ENCODE data around the gene CAPN7.

Gene CAPN7

DNA sequence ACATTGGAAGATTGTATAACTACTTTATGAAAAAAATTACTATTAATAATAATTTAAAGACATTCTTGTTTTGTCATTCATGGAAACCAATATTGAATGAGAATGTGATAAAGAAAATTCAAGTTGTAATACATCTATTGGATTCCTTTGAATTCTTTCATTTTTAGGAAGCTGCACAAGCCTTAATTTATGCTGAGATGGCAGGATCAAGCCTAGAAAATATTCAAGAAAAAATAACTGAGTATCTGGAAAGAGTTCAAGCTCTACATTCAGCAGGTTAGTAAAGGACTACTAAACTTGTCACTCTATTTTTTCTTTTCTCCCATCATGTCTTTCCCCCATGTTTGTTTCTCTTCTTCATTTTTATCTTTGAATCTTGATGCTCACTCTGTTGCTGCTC is 5.9 kb downstream of the CAPN7 start:
- no peak overlapping the region for H3K4me3 ChIP-seq (ENCODE audit: low read depth, low read length)
- no peak for DNase-seq (ENCODE audit: low read depth)
- no peak for TF ChIP-seq CTCF (IDR thresholded peaks at IDR 0.05; ENCODE audit: insufficient read depth, low read depth, low read length, missing control alignments)

GRCh38 chr3:15214758-15215157 is 8.7 kb downstream of the CAPN7 start:
- TF ChIP-seq CTCF (IDR thresholded peaks at IDR 0.05; ENCODE audit: insufficient read depth, low read depth, low read length, missing control alignments) = no peak
- no peak for DNase-seq (ENCODE audit: low read depth)
- no peak overlapping the region for H3K4me3 ChIP-seq (ENCODE audit: low read depth, low read length)

GRCh38 chr3:15215996-15216395 is 9.9 kb downstream of the CAPN7 start:
- H3K4me3 ChIP-seq (ENCODE audit: low read depth, low read length) = no peak overlapping the region
- TF ChIP-seq CTCF (IDR thresholded peaks at IDR 0.05; ENCODE audit: insufficient read depth, low read depth, low read length, missing control alignments) = no peak
- no peak for DNase-seq (ENCODE audit: low read depth)

- H3K4me3 ChIP-seq (ENCODE audit: low read depth, low read length) = no peak overlapping the region
- TF ChIP-seq CTCF (IDR thresholded peaks at IDR 0.05; ENCODE audit: insufficient read depth, low read depth, low read length, missing control alignments) = no peak
- no peak for DNase-seq (ENCODE audit: low read depth)
These were observed 10.5 kb downstream of the CAPN7 start for GRCh38 chr3:15216501-15216900.

GRCh38 chr3:15217011-15217671 is 11.1 kb downstream of the CAPN7 start:
- no peak for TF ChIP-seq CTCF (IDR thresholded peaks at IDR 0.05; ENCODE audit: insufficient read depth, low read depth, low read length, missing control alignments)
- no peak for DNase-seq (ENCODE audit: low read depth)
- H3K4me3 ChIP-seq (ENCODE audit: low read depth, low read length) = no peak overlapping the region

DNA sequence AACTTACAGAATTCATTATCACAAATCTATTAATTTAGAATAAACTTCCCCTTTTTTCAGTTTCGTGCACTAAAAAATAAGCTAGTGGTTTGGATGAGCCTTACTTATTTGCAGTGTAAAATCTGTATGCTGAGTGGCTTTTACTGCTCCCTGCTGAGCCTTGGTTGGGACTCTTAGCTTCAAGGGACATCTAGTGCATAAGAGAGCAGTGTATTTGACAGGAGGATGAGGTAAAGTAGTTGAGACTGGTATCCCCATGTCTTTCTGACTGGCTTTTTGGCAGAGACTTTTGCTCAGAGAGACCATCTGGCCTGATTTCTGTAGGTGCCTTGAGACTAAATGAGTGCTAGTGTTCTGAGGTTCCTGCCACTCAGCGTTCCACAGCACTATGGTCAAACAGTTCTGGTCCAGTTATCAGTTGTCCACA is 11.8 kb downstream of the CAPN7 start:
- DNase-seq (ENCODE audit: low read depth) = peak; percentile 8
- no peak for TF ChIP-seq CTCF (IDR thresholded peaks at IDR 0.05; ENCODE audit: insufficient read depth, low read depth, low read length, missing control alignments)

GRCh38 chr3:15218689-15219088 is 12.6 kb downstream of the CAPN7 start:
- no peak overlapping the region for H3K4me3 ChIP-seq (ENCODE audit: low read depth, low read length)
- DNase-seq (ENCODE audit: low read depth) = no peak
- TF ChIP-seq CTCF (IDR thresholded peaks at IDR 0.05; ENCODE audit: insufficient read depth, low read depth, low read length, missing control alignments) = no peak

More for the DNA sequence above, 11.8 kb downstream of the CAPN7 start:
- H3K4me3 ChIP-seq (ENCODE audit: low read depth, low read length) = no peak overlapping the region

Data from GM12865 (cell line).